Measurements from ENCODE around the gene FILIP1L.

FILIP1L gene

DNA sequence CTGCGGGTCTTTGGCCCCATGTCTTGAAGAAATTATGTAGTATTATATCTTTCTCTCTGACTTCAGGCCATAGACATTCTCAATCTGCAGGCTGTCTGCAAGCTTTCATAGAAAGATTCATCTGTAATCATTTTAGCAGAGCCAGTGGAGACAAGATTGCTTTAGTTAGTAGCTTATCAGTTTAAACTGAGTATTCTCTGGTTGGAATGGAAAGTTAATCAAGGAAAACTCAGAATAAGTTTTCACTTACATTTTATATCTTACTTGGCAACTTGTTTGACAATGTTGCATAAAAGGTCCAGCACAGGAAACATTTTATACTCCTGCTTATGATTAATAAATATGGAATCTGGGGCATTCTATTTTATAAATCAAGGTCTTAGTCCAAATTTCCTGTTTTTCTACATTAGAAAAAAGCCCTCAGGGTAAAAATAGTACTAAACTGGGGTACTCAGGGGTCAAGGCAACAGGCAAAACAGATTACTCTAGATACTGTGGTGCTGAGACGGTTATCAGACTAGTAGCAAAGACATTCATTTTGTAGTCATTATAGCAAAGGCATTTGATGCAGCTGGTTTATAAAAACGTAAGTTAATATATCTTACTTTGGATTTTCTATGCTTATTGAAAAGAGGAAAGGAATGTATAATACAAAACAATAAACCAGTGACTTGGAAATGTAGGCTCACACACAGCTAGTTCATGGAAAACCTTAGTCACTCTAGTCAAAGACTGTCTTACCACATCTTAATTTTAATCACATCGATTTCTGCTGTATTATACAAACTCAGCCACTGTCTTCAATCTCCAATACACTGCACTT lies 45.2 kb upstream of the FILIP1L start:
- TF ChIP-seq, protein P1, sequence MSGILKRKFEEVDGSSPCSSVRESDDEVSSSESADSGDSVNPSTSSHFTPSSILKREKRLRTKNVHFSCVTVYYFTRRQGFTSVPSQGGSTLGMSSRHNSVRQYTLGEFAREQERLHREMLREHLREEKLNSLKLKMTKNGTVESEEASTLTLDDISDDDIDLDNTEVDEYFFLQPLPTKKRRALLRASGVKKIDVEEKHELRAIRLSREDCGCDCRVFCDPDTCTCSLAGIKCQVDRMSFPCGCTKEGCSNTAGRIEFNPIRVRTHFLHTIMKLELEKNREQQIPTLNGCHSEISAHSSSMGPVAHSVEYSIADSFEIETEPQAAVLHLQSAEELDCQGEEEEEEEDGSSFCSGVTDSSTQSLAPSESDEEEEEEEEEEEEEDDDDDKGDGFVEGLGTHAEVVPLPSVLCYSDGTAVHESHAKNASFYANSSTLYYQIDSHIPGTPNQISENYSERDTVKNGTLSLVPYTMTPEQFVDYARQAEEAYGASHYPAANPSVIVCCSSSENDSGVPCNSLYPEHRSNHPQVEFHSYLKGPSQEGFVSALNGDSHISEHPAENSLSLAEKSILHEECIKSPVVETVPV (CRISPR knock-in tag; IDR thresholded peaks at IDR 0.05), result no peak
- TF ChIP-seq, protein P2, sequence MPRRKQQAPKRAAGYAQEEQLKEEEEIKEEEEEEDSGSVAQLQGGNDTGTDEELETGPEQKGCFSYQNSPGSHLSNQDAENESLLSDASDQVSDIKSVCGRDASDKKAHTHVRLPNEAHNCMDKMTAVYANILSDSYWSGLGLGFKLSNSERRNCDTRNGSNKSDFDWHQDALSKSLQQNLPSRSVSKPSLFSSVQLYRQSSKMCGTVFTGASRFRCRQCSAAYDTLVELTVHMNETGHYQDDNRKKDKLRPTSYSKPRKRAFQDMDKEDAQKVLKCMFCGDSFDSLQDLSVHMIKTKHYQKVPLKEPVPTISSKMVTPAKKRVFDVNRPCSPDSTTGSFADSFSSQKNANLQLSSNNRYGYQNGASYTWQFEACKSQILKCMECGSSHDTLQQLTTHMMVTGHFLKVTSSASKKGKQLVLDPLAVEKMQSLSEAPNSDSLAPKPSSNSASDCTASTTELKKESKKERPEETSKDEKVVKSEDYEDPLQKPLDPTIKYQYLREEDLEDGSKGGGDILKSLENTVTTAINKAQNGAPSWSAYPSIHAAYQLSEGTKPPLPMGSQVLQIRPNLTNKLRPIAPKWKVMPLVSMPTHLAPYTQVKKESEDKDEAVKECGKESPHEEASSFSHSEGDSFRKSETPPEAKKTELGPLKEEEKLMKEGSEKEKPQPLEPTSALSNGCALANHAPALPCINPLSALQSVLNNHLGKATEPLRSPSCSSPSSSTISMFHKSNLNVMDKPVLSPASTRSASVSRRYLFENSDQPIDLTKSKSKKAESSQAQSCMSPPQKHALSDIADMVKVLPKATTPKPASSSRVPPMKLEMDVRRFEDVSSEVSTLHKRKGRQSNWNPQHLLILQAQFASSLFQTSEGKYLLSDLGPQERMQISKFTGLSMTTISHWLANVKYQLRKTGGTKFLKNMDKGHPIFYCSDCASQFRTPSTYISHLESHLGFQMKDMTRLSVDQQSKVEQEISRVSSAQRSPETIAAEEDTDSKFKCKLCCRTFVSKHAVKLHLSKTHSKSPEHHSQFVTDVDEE (CRISPR knock-in tag; IDR thresholded peaks at IDR 0.05), result no peak
- no peak for TF ChIP-seq ESRRG (CRISPR knock-in tag; IDR thresholded peaks at IDR 0.05)
- peak; percentile 58 for TF ChIP-seq ISL1 (CRISPR knock-in tag; IDR thresholded peaks at IDR 0.05)
- TF ChIP-seq, protein P3, sequence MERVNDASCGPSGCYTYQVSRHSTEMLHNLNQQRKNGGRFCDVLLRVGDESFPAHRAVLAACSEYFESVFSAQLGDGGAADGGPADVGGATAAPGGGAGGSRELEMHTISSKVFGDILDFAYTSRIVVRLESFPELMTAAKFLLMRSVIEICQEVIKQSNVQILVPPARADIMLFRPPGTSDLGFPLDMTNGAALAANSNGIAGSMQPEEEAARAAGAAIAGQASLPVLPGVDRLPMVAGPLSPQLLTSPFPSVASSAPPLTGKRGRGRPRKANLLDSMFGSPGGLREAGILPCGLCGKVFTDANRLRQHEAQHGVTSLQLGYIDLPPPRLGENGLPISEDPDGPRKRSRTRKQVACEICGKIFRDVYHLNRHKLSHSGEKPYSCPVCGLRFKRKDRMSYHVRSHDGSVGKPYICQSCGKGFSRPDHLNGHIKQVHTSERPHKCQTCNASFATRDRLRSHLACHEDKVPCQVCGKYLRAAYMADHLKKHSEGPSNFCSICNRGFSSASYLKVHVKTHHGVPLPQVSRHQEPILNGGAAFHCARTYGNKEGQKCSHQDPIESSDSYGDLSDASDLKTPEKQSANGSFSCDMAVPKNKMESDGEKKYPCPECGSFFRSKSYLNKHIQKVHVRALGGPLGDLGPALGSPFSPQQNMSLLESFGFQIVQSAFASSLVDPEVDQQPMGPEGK (CRISPR knock-in tag; IDR thresholded peaks at IDR 0.05; ENCODE audit: borderline replicate concordance), result no peak
- no peak for TF ChIP-seq ZNF70 (CRISPR knock-in tag; IDR thresholded peaks at IDR 0.05)

DNA sequence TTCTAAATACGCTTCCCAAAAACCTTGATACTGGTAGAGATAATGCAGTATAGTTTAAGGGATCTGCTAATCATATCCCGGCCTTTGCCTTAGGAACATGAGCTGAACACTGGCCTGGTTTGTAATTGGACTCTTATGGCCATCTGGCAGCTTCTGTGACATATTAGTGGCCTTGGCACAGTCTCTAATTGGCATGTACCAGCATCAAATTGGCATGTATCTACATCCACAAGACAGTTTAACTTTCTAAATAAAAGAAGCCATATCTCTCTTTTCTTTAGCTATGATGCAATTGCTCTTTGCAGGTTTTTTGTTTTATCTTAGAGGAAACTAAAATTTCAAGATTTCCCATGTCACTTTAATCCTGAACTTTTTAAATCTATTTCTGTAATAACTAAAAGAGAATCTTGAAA lies 44.6 kb upstream of the FILIP1L start:
- TF ChIP-seq ZFP30 (CRISPR knock-in tag; IDR thresholded peaks at IDR 0.05) (no peak), BACH2 (CRISPR knock-in tag; IDR thresholded peaks at IDR 0.05; ENCODE audit: borderline replicate concordance) (no peak), ZC3H10 (CRISPR knock-in tag; IDR thresholded peaks at IDR 0.05) (no peak), TCF4 (CRISPR knock-in tag; IDR thresholded peaks at IDR 0.05; ENCODE audit: borderline replicate concordance) (peak; percentile 94), RARB (CRISPR knock-in tag; IDR thresholded peaks at IDR 0.05) (no peak), PPARA (CRISPR knock-in tag; IDR thresholded peaks at IDR 0.05; ENCODE audit: borderline replicate concordance) (no peak), ZFP3 (CRISPR knock-in tag; IDR thresholded peaks at IDR 0.05) (no peak), ISL1 (CRISPR knock-in tag; IDR thresholded peaks at IDR 0.05) (0 out of 2 replicates have a peak, but pooled peaks have one; percentile 21), GLIS3 (CRISPR knock-in tag; IDR thresholded peaks at IDR 0.05) (peak; percentile 72; the same call in 1 of the 2 replicates)
- TF ChIP-seq, protein P2 (CRISPR knock-in tag; IDR thresholded peaks at IDR 0.05), result peak; percentile 92
- TF ChIP-seq, protein P1 (CRISPR knock-in tag; IDR thresholded peaks at IDR 0.05), result 0 out of 2 replicates have a peak, but pooled peaks have one; percentile 1
- TF ChIP-seq, protein P4, sequence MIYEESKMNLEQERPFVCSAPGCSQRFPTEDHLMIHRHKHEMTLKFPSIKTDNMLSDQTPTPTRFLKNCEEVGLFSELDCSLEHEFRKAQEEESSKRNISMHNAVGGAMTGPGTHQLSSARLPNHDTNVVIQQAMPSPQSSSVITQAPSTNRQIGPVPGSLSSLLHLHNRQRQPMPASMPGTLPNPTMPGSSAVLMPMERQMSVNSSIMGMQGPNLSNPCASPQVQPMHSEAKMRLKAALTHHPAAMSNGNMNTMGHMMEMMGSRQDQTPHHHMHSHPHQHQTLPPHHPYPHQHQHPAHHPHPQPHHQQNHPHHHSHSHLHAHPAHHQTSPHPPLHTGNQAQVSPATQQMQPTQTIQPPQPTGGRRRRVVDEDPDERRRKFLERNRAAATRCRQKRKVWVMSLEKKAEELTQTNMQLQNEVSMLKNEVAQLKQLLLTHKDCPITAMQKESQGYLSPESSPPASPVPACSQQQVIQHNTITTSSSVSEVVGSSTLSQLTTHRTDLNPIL (CRISPR knock-in tag; IDR thresholded peaks at IDR 0.05; ENCODE audit: low read depth), result no peak
- TF ChIP-seq, protein P3 (CRISPR knock-in tag; IDR thresholded peaks at IDR 0.05; ENCODE audit: borderline replicate concordance), result no peak

More for the DNA sequence above, 45.2 kb upstream of the FILIP1L start:
- ATAC-seq, result peak; percentile 83

More for the DNA sequence above, 44.6 kb upstream of the FILIP1L start:
- peak; percentile 74 for ATAC-seq
